Dendritic cell treated with granulocyte-macrophage colony-stimulating factor and Interleukin-4, amounts not matched to agents 40 ng/mL and 50 ng/mL, for 4 days (primary cell): Measurements from ENCODE around the gene FAM20C.

ENCODE experiments used
- H3K27ac Mint-ChIP-seq: one replicate; pipeline ENCODE4 v1.8.0; 2022; ENCODE audit warnings: mild to moderate bottlenecking, mixed read lengths
- H3K27me3 Mint-ChIP-seq: one replicate; pipeline ENCODE4 v1.8.0; 2022; ENCODE audit warnings: mild to moderate bottlenecking, mixed read lengths
- H3K36me3 Mint-ChIP-seq: one replicate; pipeline ENCODE4 v1.8.0; 2022; ENCODE audit warnings: low read depth, mixed read lengths
- H3K4me1 Mint-ChIP-seq: one replicate; pipeline ENCODE4 v1.8.0; 2022; ENCODE audit warnings: low read depth, mixed read lengths
- H3K4me3 Mint-ChIP-seq: one replicate; pipeline ENCODE4 v1.8.0; 2022; ENCODE audit warnings: mild to moderate bottlenecking, moderate library complexity, mixed read lengths
- H3K9me3 Mint-ChIP-seq: one replicate; pipeline ENCODE4 v1.8.0; 2022; ENCODE audit warnings: mixed read lengths
- intact Hi-C: fragments of 100-400 bp; cut with micrococcal nuclease; formaldehyde crosslinking; loops from one replicate; pipeline ENCODE4 v1.15.0; 2022

The FAM20C gene

DNA sequence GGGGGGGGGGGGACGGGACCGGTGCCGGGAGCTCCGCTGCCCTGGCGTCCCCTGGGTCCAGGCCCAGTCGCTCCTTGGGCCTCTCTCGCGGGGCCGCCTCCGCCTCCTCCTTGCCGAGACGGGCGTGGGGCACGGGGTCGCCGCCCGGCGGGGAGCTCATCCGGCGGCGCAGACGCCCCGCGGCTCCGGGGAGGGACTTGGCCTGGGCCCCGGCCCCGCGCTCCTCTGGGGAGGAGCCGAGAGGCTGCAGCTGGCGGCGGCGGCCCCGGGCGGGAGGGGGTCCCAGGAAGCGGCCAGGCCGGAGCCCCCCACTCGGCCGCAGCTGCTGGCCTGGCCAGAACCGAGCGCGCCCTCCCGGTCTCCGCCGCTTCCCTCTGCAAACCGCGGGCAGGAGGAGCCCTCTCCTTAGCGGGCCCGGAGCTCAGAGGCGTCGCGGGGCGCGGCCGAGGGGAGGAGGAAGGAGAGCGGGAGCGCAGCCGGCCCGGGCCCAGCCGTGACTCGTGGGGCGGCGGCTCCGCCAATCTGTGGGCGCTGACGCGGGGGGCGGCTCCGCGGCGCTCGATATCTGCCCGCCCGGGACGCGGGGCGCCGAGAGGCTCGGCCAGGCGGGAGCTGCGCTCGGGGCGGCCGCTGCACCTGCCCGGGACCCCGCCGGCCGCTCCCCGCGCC is at the start of gene FAM20C:
FAM20C (plus strand) TSS at position 591 of the 669 bp plus-strand sequence. CDS start 629 bp downstream, outside the sequence.
- H3K4me3 Mint-ChIP-seq: peak within 1 kb of the TSS; percentile 88
- H3K9me3 Mint-ChIP-seq: no peaks in the 10 kb centered on the region
- peaks cover 48% of the 10 kb centered on the region for H3K36me3 Mint-ChIP-seq
- H3K4me1 Mint-ChIP-seq: peaks cover 59% of the 10 kb centered on the region
- intact Hi-C loops: loop anchor here (1.0 kb wide), 1 partner anchor 42 kb away; no protein-coding TSS in a partner anchor
- peak within 1 kb of the TSS; percentile 72 for H3K27ac Mint-ChIP-seq
- H3K27me3 Mint-ChIP-seq: peaks cover 38% of the 10 kb centered on the region

DNA sequence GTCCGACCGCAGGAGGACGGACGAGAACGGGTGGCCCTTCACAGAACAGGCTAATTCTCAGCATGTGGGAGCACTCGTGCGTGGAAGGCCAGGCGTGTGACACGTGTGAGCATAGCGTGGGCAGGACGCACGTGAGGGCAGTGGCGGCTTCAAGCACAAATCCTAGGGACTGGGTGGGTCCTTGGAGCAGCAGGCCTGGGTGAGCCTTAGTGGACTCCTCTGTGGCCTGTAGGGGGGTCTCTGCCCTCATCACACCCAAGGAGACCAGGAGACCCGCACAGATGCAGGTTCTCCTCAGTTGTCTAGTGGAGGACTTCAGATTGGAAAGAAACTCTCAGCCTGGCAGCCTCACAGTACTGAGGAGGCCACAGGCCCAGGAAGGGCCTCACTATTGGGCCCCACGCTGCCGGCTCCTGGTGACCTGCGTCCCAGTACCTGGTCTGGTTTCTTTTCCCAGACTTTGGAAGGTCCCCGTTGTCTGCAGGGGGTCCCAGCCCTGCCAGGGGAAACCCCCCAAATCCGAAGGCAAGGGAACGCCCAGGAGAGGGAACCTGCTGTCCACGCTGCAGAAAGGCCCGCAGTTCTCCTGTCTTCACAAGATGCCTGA is 49.1 kb upstream of the FAM20C start:
- Mint-ChIP-seq H3K9me3 (no peaks in the 10 kb centered on the region), H3K4me3 (no peak overlapping the region)
- intact Hi-C loops: no loop called here

DNA sequence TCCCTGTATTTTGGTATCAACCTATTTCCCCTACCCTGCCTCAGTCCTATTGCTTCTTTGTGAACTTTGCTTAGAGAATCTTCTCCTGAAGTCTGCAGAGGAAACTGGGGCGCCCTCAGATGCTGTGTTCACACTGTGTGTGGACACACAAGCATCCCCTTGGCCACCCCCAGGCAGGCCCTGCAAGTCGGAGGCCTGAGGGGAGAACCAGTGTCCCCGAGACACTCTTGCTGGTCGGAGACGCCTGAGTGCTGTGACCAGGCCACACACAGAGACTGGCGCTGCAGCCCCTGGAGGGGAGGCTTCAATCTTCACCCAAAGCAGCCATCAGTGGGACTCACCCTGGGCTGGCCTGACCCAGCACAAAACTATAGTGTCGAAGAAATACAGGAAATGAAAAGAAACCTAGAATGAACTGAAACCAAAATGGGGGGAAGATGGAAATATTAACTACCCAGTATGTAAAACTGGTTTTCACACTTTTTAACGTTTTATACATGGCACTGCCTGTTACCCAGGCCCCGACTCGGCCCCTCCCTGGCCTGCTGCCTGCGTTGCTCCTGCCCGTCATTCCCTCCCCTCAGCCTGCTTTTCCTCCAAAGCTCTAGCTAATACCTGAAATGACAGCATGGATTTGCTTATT is 48.4 kb upstream of the FAM20C start:
- intact Hi-C loops: no loop called here
- Mint-ChIP-seq H3K9me3 (no peaks in the 10 kb centered on the region), H3K27ac (peak overlapping the region; percentile 67), H3K4me1 (peaks cover 54% of the 10 kb centered on the region), H3K36me3 (no peaks in the 10 kb centered on the region), H3K4me3 (no peak overlapping the region), H3K27me3 (peaks cover 6% of the 10 kb centered on the region)

More for the DNA sequence above, 49.1 kb upstream of the FAM20C start:
- Mint-ChIP-seq H3K27me3 (peaks cover 7% of the 10 kb centered on the region), H3K27ac (peak overlapping the region; percentile 67), H3K4me1 (peaks cover 54% of the 10 kb centered on the region), H3K36me3 (no peaks in the 10 kb centered on the region)

DNA sequence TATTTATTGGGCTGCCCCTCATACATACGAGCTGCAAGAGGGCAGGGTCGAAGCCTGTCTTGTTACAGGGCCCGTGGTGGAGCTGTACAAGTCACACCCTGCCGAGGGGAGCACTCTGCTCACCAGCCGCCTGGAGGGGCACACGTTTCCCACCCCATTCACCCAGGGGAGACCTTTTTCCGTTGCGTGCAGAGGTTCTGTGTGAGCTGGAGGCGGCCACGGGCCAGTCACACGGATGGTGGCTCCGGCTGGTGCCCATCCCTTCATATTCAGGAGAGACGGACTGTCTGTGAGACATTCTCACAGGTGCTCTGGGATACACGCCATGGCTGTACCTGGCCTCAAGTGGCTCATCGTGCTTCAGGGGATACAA is 47.9 kb upstream of the FAM20C start:
- H3K4me1 Mint-ChIP-seq: peaks cover 50% of the 10 kb centered on the region
- H3K36me3 Mint-ChIP-seq: no peaks in the 10 kb centered on the region
- peaks cover 2% of the 10 kb centered on the region for H3K27me3 Mint-ChIP-seq
- H3K9me3 Mint-ChIP-seq: no peaks in the 10 kb centered on the region
- H3K4me3 Mint-ChIP-seq: no peak overlapping the region
- intact Hi-C loops: no loop called here
- H3K27ac Mint-ChIP-seq: peak overlapping the region; percentile 67

DNA sequence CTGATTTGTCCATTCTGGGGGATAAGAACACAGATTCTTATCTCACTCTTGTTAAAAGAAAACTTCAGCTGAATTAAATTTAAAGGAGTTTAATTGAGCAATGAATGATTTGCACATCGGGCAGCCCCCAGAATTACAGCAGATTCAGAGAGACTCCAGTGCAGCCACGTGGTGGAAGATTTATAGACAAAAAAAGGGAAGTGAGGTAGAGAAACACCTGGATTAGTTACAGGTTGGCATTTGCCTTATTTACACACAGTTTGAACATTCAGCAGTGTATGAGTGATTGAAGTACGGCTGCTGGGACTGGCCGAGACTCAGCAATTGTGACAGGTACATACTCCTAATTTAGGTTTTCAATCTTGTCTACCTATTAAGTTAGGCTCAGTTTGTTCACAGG is 46.5 kb upstream of the FAM20C start:
- peaks cover 57% of the 10 kb centered on the region for H3K4me1 Mint-ChIP-seq
- no peak overlapping the region for H3K27ac Mint-ChIP-seq
- no peaks in the 10 kb centered on the region for H3K36me3 Mint-ChIP-seq
- intact Hi-C loops: no loop called here
- no peaks in the 10 kb centered on the region for H3K9me3 Mint-ChIP-seq
- H3K27me3 Mint-ChIP-seq: peaks cover 2% of the 10 kb centered on the region
- no peak overlapping the region for H3K4me3 Mint-ChIP-seq

DNA sequence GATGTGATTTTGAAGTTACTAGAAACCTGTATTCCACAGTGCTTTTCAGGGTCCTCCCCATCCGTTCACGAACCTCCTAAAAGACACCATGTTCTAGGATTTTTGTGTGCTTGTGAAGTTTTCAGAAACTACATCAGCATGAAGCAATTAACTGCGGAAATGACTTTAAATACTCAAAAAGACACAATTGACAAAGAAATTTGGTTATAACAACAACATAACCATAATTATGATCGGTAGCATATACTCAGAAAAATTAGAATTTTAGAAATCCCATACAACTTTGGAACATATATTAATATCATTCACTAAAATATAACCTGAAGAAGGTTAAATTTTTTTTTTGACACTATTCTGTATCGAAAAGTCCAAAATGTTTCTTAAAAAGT is 43.8 kb upstream of the FAM20C start:
- Mint-ChIP-seq H3K4me3 (peak overlapping the region; percentile 90), H3K4me1 (peaks cover 48% of the 10 kb centered on the region), H3K27ac (peak overlapping the region; percentile 95), H3K9me3 (no peaks in the 10 kb centered on the region), H3K36me3 (no peaks in the 10 kb centered on the region), H3K27me3 (no peaks in the 10 kb centered on the region)
- intact Hi-C loops: no loop called here

DNA sequence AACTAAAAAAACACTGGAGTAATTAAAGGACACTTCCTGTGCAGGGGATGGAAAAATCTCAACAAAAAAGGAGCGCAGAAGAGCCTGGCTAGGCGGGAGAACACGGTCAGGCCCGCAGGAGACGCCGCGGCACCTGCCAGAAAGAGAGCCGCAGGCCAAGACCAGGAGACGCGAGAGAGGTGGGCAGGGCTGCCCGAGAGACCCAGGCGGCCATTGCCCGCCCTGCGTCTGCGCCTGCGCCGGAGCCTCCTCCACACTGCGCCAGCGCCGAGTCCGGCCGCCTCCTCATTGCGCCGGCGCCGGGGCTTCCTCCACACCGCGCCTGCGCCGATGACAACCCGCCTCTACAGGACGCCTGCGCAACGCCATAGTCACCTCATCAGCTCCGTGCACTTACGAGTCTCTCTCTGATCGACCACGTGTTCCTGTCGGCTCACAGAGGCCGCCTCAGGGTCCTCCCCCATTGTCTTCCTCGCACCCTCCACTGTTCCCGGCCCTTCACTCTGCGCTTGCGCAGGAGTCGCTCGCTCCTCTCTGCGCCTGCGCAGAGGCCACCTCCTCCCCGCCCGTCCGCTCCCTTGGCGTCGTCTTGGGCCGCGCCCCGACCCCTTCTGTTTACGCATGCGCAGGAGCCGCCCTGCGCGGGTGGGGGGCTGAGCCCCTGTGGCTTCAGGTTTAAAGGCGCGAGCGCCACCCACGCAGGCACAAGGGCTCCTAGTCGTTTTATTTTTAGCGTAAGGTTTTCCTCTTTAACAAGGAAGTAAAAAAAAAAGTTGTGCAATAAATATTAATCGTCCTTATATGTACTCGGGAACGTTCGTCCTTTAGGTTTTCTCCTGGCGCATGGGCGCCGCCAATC is 43.2 kb upstream of the FAM20C start:
- intact Hi-C loops: no loop called here
- Mint-ChIP-seq H3K36me3 (no peaks in the 10 kb centered on the region), H3K27ac (peak overlapping the region; percentile 95), H3K27me3 (no peaks in the 10 kb centered on the region), H3K4me3 (peak overlapping the region; percentile 90), H3K4me1 (peaks cover 42% of the 10 kb centered on the region), H3K9me3 (no peaks in the 10 kb centered on the region)

DNA sequence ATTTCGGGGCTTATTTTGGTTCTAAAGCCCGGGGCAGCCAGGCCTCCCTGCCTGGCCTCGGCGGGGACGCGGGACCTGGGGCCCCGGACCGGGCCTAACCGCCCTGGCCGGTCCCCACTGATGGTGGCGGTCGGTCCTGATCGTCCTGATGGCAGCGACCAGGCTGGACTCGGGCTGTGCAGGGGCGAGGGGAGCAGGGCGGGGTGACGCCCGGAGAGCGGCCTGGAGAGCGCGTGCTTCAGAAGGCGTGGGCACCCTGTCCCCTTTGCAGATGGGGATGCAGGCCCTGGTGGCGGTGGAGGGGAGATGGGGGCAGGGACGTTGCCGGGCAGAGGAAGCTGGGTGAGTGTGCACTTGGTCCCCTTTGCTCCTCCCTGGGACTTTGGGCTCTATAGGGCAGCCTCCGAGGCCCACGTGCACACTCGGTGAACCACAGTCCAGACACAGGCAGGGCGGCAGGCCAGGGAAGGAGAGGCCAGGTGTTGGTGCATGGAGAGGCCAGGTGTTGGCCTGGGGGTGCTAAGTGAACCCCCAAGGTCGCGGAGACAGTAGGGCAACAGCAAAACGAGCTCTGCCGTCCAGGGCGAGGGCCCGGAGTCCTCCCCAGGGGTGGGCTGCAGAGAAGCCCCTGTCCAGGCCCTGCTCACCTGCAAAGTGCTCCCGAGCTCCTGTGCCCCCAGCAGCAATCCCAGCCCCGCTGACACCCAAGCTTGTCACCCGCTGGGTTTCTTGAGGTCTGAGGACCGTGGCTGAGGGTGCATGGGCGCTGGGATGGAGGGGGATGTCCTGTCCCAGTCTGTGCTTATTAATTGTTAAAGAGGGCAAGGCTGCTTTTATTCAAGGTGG is 42.4 kb upstream of the FAM20C start:
- no peaks in the 10 kb centered on the region for H3K9me3 Mint-ChIP-seq
- H3K4me1 Mint-ChIP-seq: peaks cover 34% of the 10 kb centered on the region
- H3K4me3 Mint-ChIP-seq: peak overlapping the region; percentile 90
- no peaks in the 10 kb centered on the region for H3K36me3 Mint-ChIP-seq
- peak overlapping the region; percentile 95 for H3K27ac Mint-ChIP-seq
- no peaks in the 10 kb centered on the region for H3K27me3 Mint-ChIP-seq
- intact Hi-C loops: loop anchor here (1.0 to 5.0 kb wide), 2 partner anchors 33 to 42 kb away; partner anchors contain the start of gene FAM20C

DNA sequence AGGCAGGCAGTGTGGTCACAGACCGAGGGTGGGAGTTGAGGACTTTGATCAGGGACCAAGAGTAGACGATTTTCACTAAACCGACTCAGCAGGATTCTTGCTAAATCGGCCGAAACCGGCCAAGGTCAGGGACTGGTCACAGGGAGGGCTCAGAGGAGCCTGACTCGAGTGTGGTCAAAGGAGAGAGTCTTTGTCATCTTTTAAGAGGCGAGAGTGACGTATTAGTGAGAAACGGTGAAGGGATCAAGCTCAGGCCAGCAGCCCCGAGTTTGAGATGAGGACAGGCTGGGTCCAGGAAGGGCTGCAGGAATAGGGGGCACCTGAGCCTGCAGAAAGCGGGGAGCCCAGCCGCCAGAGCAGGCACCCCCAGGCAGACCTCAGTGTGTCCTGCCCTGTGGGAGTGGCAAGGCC is 41.6 kb upstream of the FAM20C start:
- Mint-ChIP-seq H3K27me3 (no peaks in the 10 kb centered on the region), H3K27ac (peak overlapping the region; percentile 95), H3K9me3 (no peaks in the 10 kb centered on the region), H3K4me1 (peaks cover 34% of the 10 kb centered on the region), H3K4me3 (peak overlapping the region; percentile 90), H3K36me3 (no peaks in the 10 kb centered on the region)
- intact Hi-C loops: loop anchor here (1.0 to 5.0 kb wide), 2 partner anchors 34 to 41 kb away; partner anchors contain the start of gene FAM20C

DNA sequence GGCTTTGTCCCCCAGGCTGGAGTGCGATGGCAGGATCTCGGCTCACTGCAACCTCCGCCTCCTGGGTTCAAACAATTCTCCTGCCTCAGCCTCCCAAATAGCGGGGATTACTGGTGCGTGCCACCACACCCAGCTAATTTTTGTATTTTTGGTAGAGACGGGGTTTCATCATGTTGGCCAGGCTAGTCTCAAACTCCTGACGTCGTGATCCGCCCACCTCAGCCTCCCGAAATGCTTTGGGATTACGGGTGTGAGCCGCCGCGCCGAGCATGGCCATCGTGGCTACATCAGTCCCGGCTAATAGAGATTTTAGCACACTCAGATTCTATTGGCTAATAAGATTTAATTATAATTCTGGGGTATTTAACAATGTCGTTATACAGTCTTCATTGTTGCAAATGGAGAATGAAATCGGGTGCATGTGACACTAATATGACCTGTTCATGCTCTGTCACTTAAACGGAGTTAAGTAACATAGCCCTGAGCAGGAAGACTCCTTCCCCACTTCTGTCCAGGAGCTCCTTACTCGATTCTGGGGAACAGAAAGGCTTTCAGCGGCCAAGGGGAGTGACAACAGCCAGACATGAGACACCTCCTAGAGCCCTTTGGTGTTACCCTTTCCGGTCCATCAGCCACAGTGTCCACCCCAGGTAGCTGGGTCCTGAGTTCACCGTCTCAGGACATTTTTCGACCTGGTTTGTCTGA is 40.9 kb upstream of the FAM20C start:
- H3K4me1 Mint-ChIP-seq: peaks cover 41% of the 10 kb centered on the region
- peak overlapping the region; percentile 95 for H3K27ac Mint-ChIP-seq
- H3K36me3 Mint-ChIP-seq: no peaks in the 10 kb centered on the region
- no peaks in the 10 kb centered on the region for H3K27me3 Mint-ChIP-seq
- H3K9me3 Mint-ChIP-seq: no peaks in the 10 kb centered on the region
- no peak overlapping the region for H3K4me3 Mint-ChIP-seq
- intact Hi-C loops: loop anchor here (5.0 kb wide), 1 partner anchor 34 kb away; no protein-coding TSS in a partner anchor

DNA sequence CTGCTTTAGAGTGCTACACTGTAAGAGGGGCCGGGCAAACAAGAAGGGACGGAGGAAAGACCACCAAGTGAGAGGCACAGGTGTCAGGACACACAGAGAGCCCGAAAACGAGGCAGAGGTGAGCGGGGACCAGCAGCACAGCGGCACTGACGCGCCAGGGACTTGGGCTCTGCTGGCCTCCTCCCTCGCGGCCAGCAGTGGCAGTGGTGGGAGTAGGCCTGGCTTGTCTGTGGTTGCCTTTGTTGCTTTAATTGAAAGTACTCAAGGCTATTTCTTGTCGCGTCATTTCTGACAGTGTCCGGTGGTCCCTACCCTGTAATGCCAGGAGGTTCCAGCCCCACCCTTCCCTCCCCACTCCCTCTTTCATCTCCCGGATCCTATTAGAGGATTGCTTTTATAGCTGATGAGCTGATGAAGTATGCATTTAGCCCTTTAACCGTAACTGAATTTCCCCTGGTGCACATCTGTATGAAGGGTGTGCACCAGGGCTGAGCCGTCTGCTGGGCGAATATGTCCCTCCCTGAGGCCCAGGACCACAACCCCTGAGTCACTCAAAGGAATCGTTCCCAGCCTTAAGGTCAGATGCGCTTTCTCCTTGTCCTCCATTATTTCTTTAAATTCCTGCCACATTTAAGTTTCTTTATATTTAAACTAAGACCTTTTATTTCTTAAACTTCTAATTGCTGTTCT is 39.5 kb upstream of the FAM20C start:
- H3K27ac Mint-ChIP-seq: peak overlapping the region; percentile 95
- intact Hi-C loops: loop anchor here (5.0 kb wide), 1 partner anchor 36 kb away; no protein-coding TSS in a partner anchor
- peaks cover 2% of the 10 kb centered on the region for H3K27me3 Mint-ChIP-seq
- H3K4me1 Mint-ChIP-seq: peaks cover 53% of the 10 kb centered on the region
- no peaks in the 10 kb centered on the region for H3K9me3 Mint-ChIP-seq
- H3K36me3 Mint-ChIP-seq: no peaks in the 10 kb centered on the region
- no peak overlapping the region for H3K4me3 Mint-ChIP-seq

DNA sequence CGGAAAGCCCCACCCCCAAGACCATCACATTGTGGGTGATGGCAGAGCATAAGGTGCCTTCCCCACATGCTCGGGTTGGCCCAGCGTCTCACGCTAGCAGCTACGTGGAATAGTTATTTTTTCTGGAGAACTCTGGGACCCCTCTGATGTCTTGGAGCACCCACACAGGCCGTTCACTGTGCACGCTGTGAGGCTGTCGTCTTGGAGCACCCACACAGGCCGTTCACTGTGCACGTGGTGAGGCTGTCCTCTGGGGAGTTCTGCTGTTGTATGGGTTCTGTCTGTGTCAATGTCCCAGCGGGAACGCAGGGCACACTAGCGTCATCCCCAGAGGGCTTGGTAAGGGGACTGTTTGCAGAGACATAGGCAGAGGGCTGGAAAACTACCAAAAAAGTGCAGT is 38.8 kb upstream of the FAM20C start:
- H3K27me3 Mint-ChIP-seq: peaks cover 5% of the 10 kb centered on the region
- H3K36me3 Mint-ChIP-seq: no peaks in the 10 kb centered on the region
- no peak overlapping the region for H3K27ac Mint-ChIP-seq
- H3K9me3 Mint-ChIP-seq: no peaks in the 10 kb centered on the region
- intact Hi-C loops: loop anchor here (5.0 kb wide), 1 partner anchor 36 kb away; no protein-coding TSS in a partner anchor
- peaks cover 53% of the 10 kb centered on the region for H3K4me1 Mint-ChIP-seq
- no peak overlapping the region for H3K4me3 Mint-ChIP-seq
